ENCODE measurements around the gene LRRC10.
A peak's percentile ranks its signal among the peaks of the same experiment; 100 is the strongest.

LRRC10 gene

GRCh38 chr12:69575346-69575745, 35.4 kb downstream of the LRRC10 start:
- no peaks in the 10 kb centered on the region for H3K79me2 ChIP-seq (ENCODE audit: insufficient read depth, low read length)
- no peak overlapping the region for H3K27ac ChIP-seq (ENCODE audit: low read depth, low read length, poor library complexity, severe bottlenecking)
- peaks cover 18% of the 10 kb centered on the region for H3K4me1 ChIP-seq (ENCODE audit: insufficient read depth, low read length, severe bottlenecking)
- H3K9ac ChIP-seq (ENCODE audit: low read length) = no peak overlapping the region
- H3F3A ChIP-seq (ENCODE audit: insufficient read depth, low read length) = peaks cover 5% of the 10 kb centered on the region; the same call in 1 of the 2 replicates
- H3K4me3 ChIP-seq (ENCODE audit: low read depth, low read length, poor library complexity, severe bottlenecking) = no peak overlapping the region
- H3K9me2 ChIP-seq (ENCODE audit: low read depth, low read length) = no peaks in the 10 kb centered on the region
- peaks cover 34% of the 10 kb centered on the region for H3K36me3 ChIP-seq (ENCODE audit: insufficient read depth, low read length)
- TF ChIP-seq, protein P1, sequence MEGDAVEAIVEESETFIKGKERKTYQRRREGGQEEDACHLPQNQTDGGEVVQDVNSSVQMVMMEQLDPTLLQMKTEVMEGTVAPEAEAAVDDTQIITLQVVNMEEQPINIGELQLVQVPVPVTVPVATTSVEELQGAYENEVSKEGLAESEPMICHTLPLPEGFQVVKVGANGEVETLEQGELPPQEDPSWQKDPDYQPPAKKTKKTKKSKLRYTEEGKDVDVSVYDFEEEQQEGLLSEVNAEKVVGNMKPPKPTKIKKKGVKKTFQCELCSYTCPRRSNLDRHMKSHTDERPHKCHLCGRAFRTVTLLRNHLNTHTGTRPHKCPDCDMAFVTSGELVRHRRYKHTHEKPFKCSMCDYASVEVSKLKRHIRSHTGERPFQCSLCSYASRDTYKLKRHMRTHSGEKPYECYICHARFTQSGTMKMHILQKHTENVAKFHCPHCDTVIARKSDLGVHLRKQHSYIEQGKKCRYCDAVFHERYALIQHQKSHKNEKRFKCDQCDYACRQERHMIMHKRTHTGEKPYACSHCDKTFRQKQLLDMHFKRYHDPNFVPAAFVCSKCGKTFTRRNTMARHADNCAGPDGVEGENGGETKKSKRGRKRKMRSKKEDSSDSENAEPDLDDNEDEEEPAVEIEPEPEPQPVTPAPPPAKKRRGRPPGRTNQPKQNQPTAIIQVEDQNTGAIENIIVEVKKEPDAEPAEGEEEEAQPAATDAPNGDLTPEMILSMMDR (IDR thresholded peaks at IDR 0.05; ENCODE audit: low read length) = no peak
- TF ChIP-seq EZH2 (IDR thresholded peaks at IDR 0.05; ENCODE audit: borderline replicate concordance, low read length) = no peak
- no peaks in the 10 kb centered on the region for H3K27me3 ChIP-seq (ENCODE audit: insufficient read depth, low read length)
- H3K4me2 ChIP-seq (ENCODE audit: low read length) = no peak overlapping the region
- H4K20me1 ChIP-seq (ENCODE audit: insufficient read depth, low read length) = no peaks in the 10 kb centered on the region
- no peaks in the 10 kb centered on the region for H3K9me3 ChIP-seq (ENCODE audit: low read length)
- H2AFZ ChIP-seq (ENCODE audit: low read length) = no peak overlapping the region

DNA sequence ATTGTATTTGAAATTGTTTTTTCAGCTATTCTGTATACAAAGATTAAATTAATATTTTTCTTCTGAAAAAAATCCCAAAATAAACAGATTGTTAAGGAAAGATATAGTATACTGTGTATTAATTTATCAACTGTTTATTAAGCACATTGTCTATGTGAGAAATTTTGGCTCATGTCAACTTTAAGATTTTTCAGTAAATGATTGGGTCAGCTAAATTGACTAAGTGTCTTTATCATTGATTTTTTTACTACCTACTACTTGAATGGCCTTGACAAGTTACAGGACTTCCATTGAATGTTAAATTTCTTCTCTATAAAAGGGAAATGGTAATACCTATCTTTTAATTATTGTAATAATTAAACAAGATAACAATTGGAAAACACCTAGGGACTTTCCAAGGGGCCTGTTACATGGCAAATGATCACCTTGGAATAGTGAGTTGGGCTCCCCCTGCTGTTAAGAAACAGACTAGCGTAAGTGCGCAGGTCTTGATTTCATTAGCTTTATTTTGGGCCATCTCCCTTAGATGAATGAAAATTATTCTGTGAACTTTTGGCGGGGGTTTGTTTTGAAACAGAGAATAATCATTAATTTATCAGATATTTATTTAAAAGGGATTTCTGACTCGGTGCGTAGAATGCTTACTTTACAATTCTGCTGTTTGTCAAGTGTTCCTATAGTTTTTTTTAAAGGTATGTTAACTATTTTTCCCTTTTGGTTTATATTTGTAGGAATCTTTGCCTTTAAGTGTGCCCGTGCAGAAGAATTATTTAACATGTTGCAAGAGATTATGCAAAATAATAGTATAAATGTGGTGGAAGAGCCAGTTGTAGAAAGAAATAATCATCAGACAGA, 39.9 kb downstream of the LRRC10 start:
- Histone ChIP-seq H4K20me1 (ENCODE audit: insufficient read depth, low read length) (no peaks in the 10 kb centered on the region), H3K4me3 (ENCODE audit: low read depth, low read length, poor library complexity, severe bottlenecking) (no peak overlapping the region), H2AFZ (ENCODE audit: low read length) (no peak overlapping the region), H3F3A (ENCODE audit: insufficient read depth, low read length) (no peaks in the 10 kb centered on the region), H3K27me3 (ENCODE audit: insufficient read depth, low read length) (no peaks in the 10 kb centered on the region), H3K9ac (ENCODE audit: low read length) (no peak overlapping the region), H3K27ac (ENCODE audit: low read depth, low read length, poor library complexity, severe bottlenecking) (no peak overlapping the region), H3K9me2 (ENCODE audit: low read depth, low read length) (no peaks in the 10 kb centered on the region), H3K79me2 (ENCODE audit: insufficient read depth, low read length) (no peaks in the 10 kb centered on the region), H3K4me1 (ENCODE audit: insufficient read depth, low read length, severe bottlenecking) (no peaks in the 10 kb centered on the region), H3K4me2 (ENCODE audit: low read length) (no peak overlapping the region), H3K9me3 (ENCODE audit: low read length) (no peaks in the 10 kb centered on the region), H3K36me3 (ENCODE audit: insufficient read depth, low read length) (peaks cover 40% of the 10 kb centered on the region)
- TF ChIP-seq EZH2 (IDR thresholded peaks at IDR 0.05; ENCODE audit: borderline replicate concordance, low read length) = no peak
- TF ChIP-seq, protein P1 (IDR thresholded peaks at IDR 0.05; ENCODE audit: low read length) = peak; percentile 82

DNA sequence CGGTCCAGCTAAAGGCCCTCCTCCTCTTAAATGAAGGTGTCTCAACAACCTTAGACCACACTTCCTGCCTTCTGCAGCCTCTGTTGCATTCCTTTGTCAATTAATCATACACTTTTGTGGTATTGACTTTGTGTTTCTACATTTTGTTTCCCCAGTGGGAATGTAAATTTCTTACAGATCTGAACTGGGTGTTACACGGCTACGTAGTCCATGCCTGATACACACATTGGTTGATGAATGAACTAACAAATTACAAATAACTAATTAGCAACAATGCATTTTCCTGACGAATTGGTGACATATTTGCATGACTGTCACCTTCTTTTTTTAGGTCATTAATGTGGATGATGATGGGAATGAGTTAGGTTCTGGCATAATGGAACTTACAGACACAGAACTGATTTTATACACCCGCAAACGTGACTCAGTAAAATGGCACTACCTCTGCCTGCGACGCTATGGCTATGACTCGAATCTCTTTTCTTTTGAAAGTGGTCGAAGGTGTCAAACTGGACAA, 40.6 kb downstream of the LRRC10 start:
- H3K36me3 ChIP-seq (ENCODE audit: insufficient read depth, low read length) = peaks cover 33% of the 10 kb centered on the region
- H3K9me2 ChIP-seq (ENCODE audit: low read depth, low read length) = no peaks in the 10 kb centered on the region
- no peak overlapping the region for H3K4me2 ChIP-seq (ENCODE audit: low read length)
- no peak overlapping the region for H3K4me3 ChIP-seq (ENCODE audit: low read depth, low read length, poor library complexity, severe bottlenecking)
- H3K9ac ChIP-seq (ENCODE audit: low read length) = no peak overlapping the region
- H3K79me2 ChIP-seq (ENCODE audit: insufficient read depth, low read length) = no peaks in the 10 kb centered on the region
- TF ChIP-seq, protein P1 (IDR thresholded peaks at IDR 0.05; ENCODE audit: low read length) = no peak
- no peak for TF ChIP-seq EZH2 (IDR thresholded peaks at IDR 0.05; ENCODE audit: borderline replicate concordance, low read length)
- no peaks in the 10 kb centered on the region for H3K4me1 ChIP-seq (ENCODE audit: insufficient read depth, low read length, severe bottlenecking)
- H4K20me1 ChIP-seq (ENCODE audit: insufficient read depth, low read length) = no peaks in the 10 kb centered on the region
- no peak overlapping the region for H2AFZ ChIP-seq (ENCODE audit: low read length)
- no peak overlapping the region for H3K27ac ChIP-seq (ENCODE audit: low read depth, low read length, poor library complexity, severe bottlenecking)
- no peaks in the 10 kb centered on the region for H3F3A ChIP-seq (ENCODE audit: insufficient read depth, low read length)
- no peaks in the 10 kb centered on the region for H3K9me3 ChIP-seq (ENCODE audit: low read length)
- no peaks in the 10 kb centered on the region for H3K27me3 ChIP-seq (ENCODE audit: insufficient read depth, low read length)

All from OCI-LY1 (cell line).